ENCODE data around the gene HSPB7.
A peak's percentile ranks its signal among the peaks of the same experiment; 100 is the strongest.

Gene HSPB7

GRCh38 chr1:15997076-15997585 is 20.7 kb downstream of the HSPB7 start:
- H3K9me3 ChIP-seq, result no peaks in the 10 kb centered on the region

GRCh38 chr1:15994590-15995351 is 23.1 kb downstream of the HSPB7 start:
- no peak overlapping the region for H3K4me3 ChIP-seq
- H3K4me1 ChIP-seq, result peaks cover 25% of the 10 kb centered on the region
- no peak overlapping the region for H3K27ac ChIP-seq
- H3K9ac ChIP-seq, result no peak overlapping the region
- no peaks in the 10 kb centered on the region for H3K27me3 ChIP-seq
- no peaks in the 10 kb centered on the region for H3K36me3 ChIP-seq
- no peak for TF ChIP-seq Cebpa-rat (IDR thresholded peaks at IDR 0.05)
- H4K20me1 ChIP-seq, result no peaks in the 10 kb centered on the region
- no peaks in the 10 kb centered on the region for H3K9me3 ChIP-seq
- no peak overlapping the region for H3K4me2 ChIP-seq

More at GRCh38 chr1:15997076-15997585, 20.7 kb downstream of the HSPB7 start:
- Histone ChIP-seq H3K4me3 (no peak overlapping the region), H3K9ac (no peak overlapping the region), H3K4me2 (no peak overlapping the region), H3K27me3 (no peaks in the 10 kb centered on the region), H3K4me1 (peaks cover 15% of the 10 kb centered on the region), H4K20me1 (no peaks in the 10 kb centered on the region), H3K36me3 (no peaks in the 10 kb centered on the region), H3K27ac (no peak overlapping the region)
- no peak for TF ChIP-seq Cebpa-rat (IDR thresholded peaks at IDR 0.05)

- H3K4me2 ChIP-seq, result no peak overlapping the region
- no peak for TF ChIP-seq Cebpa-rat (IDR thresholded peaks at IDR 0.05)
- H3K9me3 ChIP-seq, result no peaks in the 10 kb centered on the region
- H3K36me3 ChIP-seq, result no peaks in the 10 kb centered on the region
- peaks cover 25% of the 10 kb centered on the region for H3K4me1 ChIP-seq
- H3K9ac ChIP-seq, result no peak overlapping the region
- H3K27ac ChIP-seq, result no peak overlapping the region
- no peaks in the 10 kb centered on the region for H4K20me1 ChIP-seq
- H3K4me3 ChIP-seq, result no peak overlapping the region
- no peaks in the 10 kb centered on the region for H3K27me3 ChIP-seq
Observed at GRCh38 chr1:15994081-15994480, 23.8 kb downstream of the HSPB7 start.

GRCh38 chr1:15993666-15994065 is 24.2 kb downstream of the HSPB7 start:
- Histone ChIP-seq H3K36me3 (no peaks in the 10 kb centered on the region), H3K9ac (no peak overlapping the region), H3K4me1 (peaks cover 25% of the 10 kb centered on the region), H3K27ac (no peak overlapping the region), H3K4me3 (no peak overlapping the region), H3K27me3 (no peaks in the 10 kb centered on the region), H4K20me1 (no peaks in the 10 kb centered on the region), H3K4me2 (no peak overlapping the region), H3K9me3 (no peaks in the 10 kb centered on the region)
- TF ChIP-seq Cebpa-rat (IDR thresholded peaks at IDR 0.05), result no peak

GRCh38 chr1:15992582-15993500 is 25.0 kb downstream of the HSPB7 start:
- Histone ChIP-seq H3K9me3 (no peaks in the 10 kb centered on the region), H3K4me1 (peaks cover 25% of the 10 kb centered on the region), H3K36me3 (no peaks in the 10 kb centered on the region), H3K9ac (peak overlapping the region; percentile 27; the same call in 1 of the 2 replicates), H4K20me1 (no peaks in the 10 kb centered on the region), H3K27ac (peak overlapping the region; percentile 51), H3K4me3 (no peak overlapping the region), H3K4me2 (peak overlapping the region; percentile 67), H3K27me3 (no peaks in the 10 kb centered on the region)
- TF ChIP-seq Cebpa-rat (IDR thresholded peaks at IDR 0.05), result no peak

- Histone ChIP-seq H4K20me1 (no peaks in the 10 kb centered on the region), H3K36me3 (no peaks in the 10 kb centered on the region), H3K27me3 (no peaks in the 10 kb centered on the region), H3K4me3 (no peak overlapping the region), H3K27ac (peak overlapping the region; percentile 51), H3K4me1 (peaks cover 25% of the 10 kb centered on the region), H3K9ac (no peak overlapping the region), H3K9me3 (no peaks in the 10 kb centered on the region), H3K4me2 (peak overlapping the region; percentile 67)
- TF ChIP-seq Cebpa-rat (IDR thresholded peaks at IDR 0.05), result no peak
Observed at GRCh38 chr1:15992187-15992553, 25.7 kb downstream of the HSPB7 start.

GRCh38 chr1:15991427-15992186 is 26.2 kb downstream of the HSPB7 start:
- Histone ChIP-seq H3K9me3 (no peaks in the 10 kb centered on the region), H3K36me3 (no peaks in the 10 kb centered on the region), H3K4me1 (peaks cover 25% of the 10 kb centered on the region), H4K20me1 (no peaks in the 10 kb centered on the region), H3K4me2 (peak overlapping the region; percentile 67), H3K27me3 (no peaks in the 10 kb centered on the region), H3K4me3 (no peak overlapping the region), H3K27ac (peak overlapping the region; percentile 51; the same call in 1 of the 2 replicates), H3K9ac (no peak overlapping the region)
- TF ChIP-seq Cebpa-rat (IDR thresholded peaks at IDR 0.05), result no peak

GRCh38 chr1:15989776-15990175 is 28.1 kb downstream of the HSPB7 start:
- H4K20me1 ChIP-seq, result no peaks in the 10 kb centered on the region
- no peak overlapping the region for H3K4me2 ChIP-seq
- no peak overlapping the region for H3K27ac ChIP-seq
- peaks cover 25% of the 10 kb centered on the region for H3K4me1 ChIP-seq
- H3K4me3 ChIP-seq, result no peak overlapping the region
- H3K9ac ChIP-seq, result no peak overlapping the region
- no peaks in the 10 kb centered on the region for H3K27me3 ChIP-seq
- no peaks in the 10 kb centered on the region for H3K9me3 ChIP-seq
- TF ChIP-seq Cebpa-rat (IDR thresholded peaks at IDR 0.05), result no peak
- no peaks in the 10 kb centered on the region for H3K36me3 ChIP-seq
